Mucosa of rectum (tissue), 2 donors: ENCODE results near the gene ISCA1.

ENCODE experiments used
- H3K27ac ChIP-seq, 2 donors: one replicate each; pipeline ENCODE4 v1.7.0; 2013; ENCODE audit warnings: inconsistent platforms in 2 of 2, low read depth in 2 of 2, low read length in 2 of 2
- H3K27me3 ChIP-seq, 2 donors: one replicate each; pipeline ENCODE4 v1.7.0; 2013; ENCODE audit warnings: low read length in 2 of 2; ENCODE audit not compliant: control insufficient read depth in 2 of 2, insufficient read depth in 2 of 2
- H3K36me3 ChIP-seq, 2 donors: one replicate each; pipeline ENCODE4 v1.7.0; 2013; ENCODE audit warnings: low read length in 2 of 2; ENCODE audit not compliant: control insufficient read depth in 2 of 2, insufficient read depth in 2 of 2
- H3K4me1 ChIP-seq, 2 donors: one replicate each; pipeline ENCODE4 v1.7.0; 2013; ENCODE audit warnings: low read length in 2 of 2, mild to moderate bottlenecking in 1 of 2; ENCODE audit not compliant: control insufficient read depth in 2 of 2, insufficient read depth in 2 of 2
- H3K4me3 ChIP-seq, 2 donors: one replicate each; pipeline ENCODE4 v1.7.0; 2013; ENCODE audit warnings: low read length in 2 of 2
- H3K9ac ChIP-seq, 2 donors: one replicate each; pipeline ENCODE4 v1.7.0; 2013; ENCODE audit warnings: low read length in 2 of 2, low read depth in 1 of 2, mild to moderate bottlenecking in 1 of 2
- H3K9me3 ChIP-seq, 2 donors: one replicate each; pipeline ENCODE4 v1.7.0; 2013; ENCODE audit warnings: low read length in 2 of 2; ENCODE audit not compliant: control insufficient read depth in 2 of 2
- donor health status: healthy.
- donor health status: Normal muscosa, but diverticular disease.

The ISCA1 gene

DNA sequence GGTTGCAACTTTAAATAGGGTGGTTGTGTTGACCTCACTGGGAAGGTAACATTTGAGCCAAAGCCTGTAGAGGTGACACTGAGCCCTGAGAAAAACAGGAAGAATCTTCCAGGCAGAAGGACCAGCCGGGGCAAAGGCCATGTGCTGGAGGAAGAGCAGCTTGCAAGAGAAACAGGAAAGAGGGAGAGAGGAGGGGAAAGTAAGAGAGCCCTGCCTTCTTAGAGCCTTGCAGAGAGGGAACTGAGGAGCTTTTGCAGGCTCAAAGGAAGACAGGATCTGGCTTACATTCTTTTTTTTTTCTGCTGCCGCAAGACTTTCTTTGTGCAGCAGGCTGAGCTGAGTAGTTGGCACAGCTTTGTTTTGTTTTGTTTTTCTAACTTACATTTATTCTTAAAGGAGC lies 40.3 kb downstream of the ISCA1 start:
- H3K4me1 ChIP-seq: no peaks in the 10 kb centered on the region
- H3K9ac ChIP-seq: no peak overlapping the region
- no peaks in the 10 kb centered on the region for H3K9me3 ChIP-seq
- no peaks in the 10 kb centered on the region for H3K36me3 ChIP-seq
- no peak overlapping the region for H3K27ac ChIP-seq
- H3K27me3 ChIP-seq: no peaks in the 10 kb centered on the region
- H3K4me3 ChIP-seq: no peak overlapping the region

DNA sequence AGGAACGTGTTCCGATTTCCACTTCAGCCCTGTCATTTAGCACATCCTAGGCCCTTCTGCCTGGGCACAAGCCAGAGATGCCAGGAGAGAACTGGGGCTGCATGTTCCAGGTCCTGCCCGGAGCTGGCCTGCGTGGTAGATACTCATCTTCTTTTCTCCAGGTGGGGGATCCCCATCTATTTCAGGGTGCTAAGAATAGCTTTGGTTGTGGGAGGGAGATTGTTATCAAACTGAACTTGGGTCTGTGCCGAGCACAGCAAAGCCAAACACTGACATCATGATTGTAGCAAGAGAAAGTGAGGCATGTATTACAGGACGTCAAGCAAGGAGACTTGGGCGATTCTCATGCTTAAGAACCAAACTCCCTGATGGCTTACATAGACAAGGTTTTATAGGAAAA lies 41.1 kb downstream of the ISCA1 start:
- H3K4me1 ChIP-seq: no peaks in the 10 kb centered on the region
- H3K27me3 ChIP-seq: no peaks in the 10 kb centered on the region
- H3K36me3 ChIP-seq: no peaks in the 10 kb centered on the region
- H3K27ac ChIP-seq: no peak overlapping the region
- no peak overlapping the region for H3K9ac ChIP-seq
- no peak overlapping the region for H3K4me3 ChIP-seq
- H3K9me3 ChIP-seq: no peaks in the 10 kb centered on the region

DNA sequence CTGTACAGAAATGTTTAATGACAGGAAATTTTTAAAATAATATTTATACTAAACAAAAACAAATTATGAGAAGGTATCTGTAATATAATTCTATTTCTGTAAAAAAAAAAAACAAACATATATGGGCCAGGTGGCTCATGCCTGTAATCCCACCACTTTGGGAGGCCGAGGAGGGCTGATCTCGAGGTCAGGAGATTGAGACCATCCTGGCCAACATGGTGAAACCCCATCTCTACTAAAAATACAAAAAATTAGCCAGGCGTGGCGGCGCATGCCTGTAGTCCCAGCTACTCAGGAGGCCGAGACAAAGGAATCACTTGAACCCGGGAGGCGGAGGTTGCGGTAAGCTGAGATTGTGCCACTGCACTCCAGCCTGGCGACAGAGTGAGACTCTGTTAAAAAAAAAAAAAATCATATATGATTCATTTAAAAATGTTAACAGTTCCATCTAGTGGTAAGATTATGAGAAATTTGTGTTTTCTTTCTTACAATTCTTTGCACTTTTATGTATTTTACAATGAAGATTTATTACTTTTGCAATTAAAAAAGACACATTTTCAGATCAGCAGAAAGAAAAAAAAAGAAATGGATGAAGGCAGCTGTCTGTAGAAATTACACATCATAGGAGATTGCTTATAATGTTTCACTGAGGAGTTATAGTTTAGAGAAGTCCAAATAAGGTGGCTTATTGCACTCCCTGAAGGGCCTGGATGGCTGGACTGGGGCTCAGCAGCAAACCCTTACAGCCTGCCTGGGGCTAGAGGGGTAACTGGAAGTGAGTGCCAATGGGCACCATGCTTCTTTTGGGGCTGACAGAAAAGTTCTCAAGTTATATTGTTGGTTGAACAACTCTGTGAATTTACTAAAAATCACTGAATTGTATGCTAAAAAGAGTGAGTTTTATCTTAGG lies 43.2 kb downstream of the ISCA1 start:
- no peaks in the 10 kb centered on the region for H3K9me3 ChIP-seq
- no peak overlapping the region for H3K9ac ChIP-seq
- H3K36me3 ChIP-seq: no peaks in the 10 kb centered on the region
- no peaks in the 10 kb centered on the region for H3K27me3 ChIP-seq
- no peak overlapping the region for H3K27ac ChIP-seq
- H3K4me1 ChIP-seq: no peaks in the 10 kb centered on the region
- H3K4me3 ChIP-seq: no peak overlapping the region

DNA sequence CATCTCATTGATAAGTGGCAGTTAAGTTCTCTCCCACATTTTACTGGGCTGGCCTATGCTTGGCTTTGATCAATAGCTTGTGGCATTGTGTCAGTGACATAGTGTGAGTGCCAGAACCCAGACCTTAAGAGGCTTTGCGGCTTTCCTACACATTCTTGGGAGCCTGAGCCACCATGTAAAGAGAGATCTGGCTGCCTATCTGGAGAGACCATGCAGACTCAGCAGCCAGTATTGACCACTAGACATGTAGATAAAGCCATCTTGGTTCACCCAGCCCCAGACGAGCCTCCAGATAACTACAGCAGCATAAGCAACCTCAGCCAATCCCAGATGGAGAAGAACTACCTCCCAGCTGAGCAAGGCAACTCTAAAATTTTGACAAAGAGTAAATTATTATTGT lies 51.5 kb downstream of the ISCA1 start:
- Histone ChIP-seq H3K27ac (no peak overlapping the region), H3K9ac (no peak overlapping the region), H3K4me3 (no peak overlapping the region), H3K27me3 (no peaks in the 10 kb centered on the region), H3K9me3 (no peaks in the 10 kb centered on the region), H3K4me1 (no peaks in the 10 kb centered on the region), H3K36me3 (no peaks in the 10 kb centered on the region)

DNA sequence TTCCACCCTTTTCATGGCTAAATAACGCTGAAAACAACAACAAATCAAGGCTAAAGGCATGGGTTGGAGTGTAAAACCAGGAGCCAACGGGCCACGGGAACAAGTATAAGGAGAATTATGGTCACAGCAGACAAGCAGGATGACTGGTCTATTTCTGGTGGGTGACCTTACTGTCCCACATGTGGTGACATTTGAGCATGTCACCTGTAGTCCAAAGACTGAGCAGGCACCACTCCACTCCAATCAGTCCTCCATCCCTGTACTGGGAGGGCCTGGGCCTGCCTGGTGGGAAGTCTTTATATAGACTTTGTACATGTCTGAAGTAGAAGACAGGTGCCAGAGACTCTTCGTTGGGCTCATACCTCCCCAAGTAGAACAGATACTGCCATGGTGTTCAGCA lies 59.7 kb downstream of the ISCA1 start:
- no peaks in the 10 kb centered on the region for H3K27me3 ChIP-seq
- no peak overlapping the region for H3K4me3 ChIP-seq
- H3K4me1 ChIP-seq: no peaks in the 10 kb centered on the region
- H3K27ac ChIP-seq: no peak overlapping the region
- H3K9me3 ChIP-seq: no peaks in the 10 kb centered on the region
- H3K36me3 ChIP-seq: no peaks in the 10 kb centered on the region
- H3K9ac ChIP-seq: no peak overlapping the region

GRCh38 chr9:86219606-86220005 lies 62.7 kb downstream of the ISCA1 start:
- Histone ChIP-seq H3K36me3 (no peaks in the 10 kb centered on the region), H3K9ac (no peak overlapping the region), H3K4me1 (no peaks in the 10 kb centered on the region), H3K4me3 (no peak overlapping the region), H3K27me3 (no peaks in the 10 kb centered on the region), H3K27ac (no peak overlapping the region), H3K9me3 (no peaks in the 10 kb centered on the region)

GRCh38 chr9:86217076-86217755 lies 65.1 kb downstream of the ISCA1 start:
- Histone ChIP-seq H3K9me3 (no peaks in the 10 kb centered on the region), H3K27ac (no peak overlapping the region)

More at GRCh38 chr9:86217076-86217755, 65.1 kb downstream of the ISCA1 start:
- Histone ChIP-seq H3K4me3 (no peak overlapping the region), H3K4me1 (no peaks in the 10 kb centered on the region), H3K27me3 (no peaks in the 10 kb centered on the region), H3K36me3 (no peaks in the 10 kb centered on the region), H3K9ac (no peak overlapping the region)
